Measurements from ENCODE around the gene TRIM17.

GRCh38 chr1:228453614-228454013, 37.0 kb upstream of the TRIM17 start:
- TF ChIP-seq BRCA1 (IDR thresholded peaks at IDR 0.05) (no peak), BRCA1 (CRISPR knock-in tag; IDR thresholded peaks at IDR 0.05) (no peak), POLR2A (conservative IDR thresholded peaks at IDR 0.05) (no peak), AFF4 (CRISPR knock-in tag; IDR thresholded peaks at IDR 0.05) (no peak; the same call in 1 of the 2 replicates), MIER1 (IDR thresholded peaks at IDR 0.05; ENCODE audit: low read depth) (no peak), TRIM24 (IDR thresholded peaks at IDR 0.05) (no peak), ZEB2 (IDR thresholded peaks at IDR 0.05) (no peak), ZNF263 (CRISPR knock-in tag; IDR thresholded peaks at IDR 0.05; ENCODE audit: borderline replicate concordance) (no peak), EGR1 (conservative IDR thresholded peaks at IDR 0.05) (no peak), ZNF140 (CRISPR knock-in tag; IDR thresholded peaks at IDR 0.05) (no peak), KLF1 (tag; IDR thresholded peaks at IDR 0.05) (no peak), MEF2A (IDR thresholded peaks at IDR 0.05; ENCODE audit: control insufficient read depth, low read depth, low read length) (no peak), POLR3G (IDR thresholded peaks at IDR 0.05; ENCODE audit: extremely low read depth, insufficient read length, insufficient replicate concordance) (no peak), TCF7L2 (IDR thresholded peaks at IDR 0.05; ENCODE audit: low read depth, low read length) (no peak), FOXA1 (IDR thresholded peaks at IDR 0.05; ENCODE audit: borderline replicate concordance) (no peak)

All from K562 (cell line).